Activated CD4-positive, alpha-beta T cell treated with anti-CD3 and anti-CD28 coated beads for 1 hour (primary cell): Measurements from ENCODE around the gene URGCP.
"Not testable (repeated sequence)": the region's sequence is repeated elsewhere in the genome, so short reads cannot be mapped to it uniquely, and the experiment has no call there.

ENCODE experiments used
- DNase-seq: peaks from one replicate; pipeline ENCODE4 v3.0.0-alpha.2; 2020

URGCP gene

DNA sequence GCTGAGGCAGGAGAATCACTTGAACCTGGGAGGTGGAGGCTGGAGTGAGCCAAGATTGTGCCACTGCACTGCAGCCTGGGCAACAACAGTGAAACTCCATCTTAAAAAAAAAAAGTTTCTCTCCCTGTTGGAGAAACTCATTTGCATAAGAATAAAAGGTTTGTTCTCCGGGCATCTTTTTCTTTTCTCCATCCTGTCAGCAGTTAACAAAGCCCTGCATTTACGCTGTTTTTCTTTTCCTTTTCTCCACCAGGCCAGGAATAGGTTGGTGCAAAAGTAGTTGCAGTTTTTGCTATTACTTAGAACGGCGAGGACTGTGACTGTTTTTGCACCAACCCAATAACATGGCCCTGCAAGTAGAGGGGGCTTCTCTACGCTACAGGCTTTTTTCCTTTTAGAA, 9.5 kb upstream of the URGCP start:
- DNase-seq = no peak

DNA sequence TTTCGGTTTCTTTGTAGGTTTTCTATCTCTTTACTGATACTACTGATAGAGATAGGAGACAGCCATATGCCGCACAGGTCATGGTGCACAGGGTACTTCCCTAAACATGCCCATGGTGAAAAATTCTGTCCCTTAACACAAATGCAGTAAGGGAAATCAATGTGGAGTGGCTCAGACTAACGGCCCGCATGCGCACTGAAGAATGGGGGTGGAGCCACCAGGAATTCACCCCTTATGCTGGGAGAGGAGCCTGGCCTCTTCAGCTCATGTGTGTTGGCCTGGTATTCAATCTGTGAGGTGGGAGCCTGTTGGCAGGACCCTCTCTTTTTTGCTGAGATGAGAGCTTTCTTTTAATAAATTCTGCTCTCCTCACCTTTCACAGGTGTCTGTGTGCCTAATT, 8.4 kb upstream of the URGCP start:
- no peak for DNase-seq

DNA sequence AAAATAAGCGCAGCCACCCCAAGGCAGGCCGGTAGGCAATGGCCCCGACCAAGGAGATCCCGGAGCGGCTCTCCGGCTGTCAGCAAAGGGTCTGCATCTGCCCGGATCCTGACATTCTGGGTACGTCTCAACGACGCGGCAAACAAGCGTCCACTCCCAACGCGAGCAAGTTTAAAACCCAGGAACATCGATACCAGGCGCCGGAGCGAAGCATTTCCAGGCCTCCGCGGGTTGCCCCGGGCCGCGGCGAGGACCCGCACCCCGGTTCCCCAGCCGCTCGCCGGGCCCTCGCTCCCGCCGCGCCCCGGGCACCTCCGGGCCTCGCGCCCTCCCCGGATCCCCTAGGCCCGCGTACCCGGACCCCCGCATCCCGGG, 453 bp downstream of the URGCP start:
- DNase-seq = peak; percentile 9

DNA sequence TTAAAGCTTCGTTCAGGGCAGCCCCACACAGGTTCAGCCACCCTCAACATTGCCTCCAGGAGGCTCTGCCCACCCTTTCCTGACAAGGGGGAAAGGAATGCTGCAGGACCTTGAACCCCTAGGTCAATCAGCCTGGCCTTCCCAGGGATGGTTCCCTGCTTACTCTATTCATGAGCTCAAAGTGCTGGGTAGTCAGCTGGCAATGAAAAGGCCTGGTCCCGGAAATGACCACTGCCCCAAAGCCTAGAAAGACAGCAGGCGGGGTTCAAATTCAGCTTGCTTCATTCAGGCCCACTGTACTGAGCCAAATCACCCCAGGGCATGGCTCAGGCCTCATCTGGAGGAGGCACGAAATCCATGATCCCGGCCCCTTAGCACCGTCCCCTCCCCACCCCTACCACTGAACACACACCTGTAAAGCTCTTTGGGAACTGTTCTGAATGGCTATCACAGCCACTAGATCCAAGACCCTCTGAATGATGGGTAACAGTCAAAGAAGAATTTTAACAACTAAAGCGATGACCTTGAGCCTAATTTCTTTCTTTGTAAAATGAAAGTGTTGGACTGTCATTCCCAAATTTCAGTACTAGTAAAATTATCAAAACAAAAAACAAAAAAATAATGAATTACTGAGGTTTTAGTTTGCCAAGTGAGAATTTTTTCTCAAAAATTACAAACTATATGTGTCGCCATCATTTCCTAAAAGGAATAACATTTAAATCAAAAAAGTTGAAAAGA, 1.0 kb downstream of the URGCP start:
- no peak for DNase-seq

DNA sequence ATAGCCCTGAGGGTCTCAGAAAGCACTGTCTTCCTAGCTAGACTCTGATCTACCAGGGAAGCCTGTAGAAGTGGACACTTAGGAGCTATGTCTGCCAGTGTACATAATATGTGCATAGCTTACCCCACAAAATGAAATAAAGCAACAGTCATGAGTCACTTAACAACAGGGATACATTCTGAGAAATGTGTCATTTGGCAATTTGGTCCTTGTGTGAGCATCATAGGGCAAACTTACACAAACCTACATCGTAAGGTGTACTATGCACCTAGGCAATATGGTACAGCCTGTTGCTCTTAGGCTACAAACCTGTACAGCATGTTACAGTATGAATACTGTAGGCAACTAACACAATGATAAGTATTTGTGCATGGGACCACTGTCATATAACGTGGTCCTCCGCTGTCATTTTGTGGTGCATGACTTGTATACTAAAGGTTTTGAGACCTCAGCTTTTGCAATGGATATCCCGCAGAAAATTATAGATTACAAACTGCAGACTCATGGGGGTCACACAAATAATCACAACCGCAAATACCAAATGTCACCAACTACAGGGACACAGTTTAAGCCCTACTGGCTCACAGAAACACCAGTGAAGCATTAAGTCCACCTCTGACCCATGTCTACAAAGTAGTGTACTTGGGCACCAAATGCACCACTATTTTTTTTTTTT, 1.7 kb downstream of the URGCP start:
- no peak for DNase-seq

DNA sequence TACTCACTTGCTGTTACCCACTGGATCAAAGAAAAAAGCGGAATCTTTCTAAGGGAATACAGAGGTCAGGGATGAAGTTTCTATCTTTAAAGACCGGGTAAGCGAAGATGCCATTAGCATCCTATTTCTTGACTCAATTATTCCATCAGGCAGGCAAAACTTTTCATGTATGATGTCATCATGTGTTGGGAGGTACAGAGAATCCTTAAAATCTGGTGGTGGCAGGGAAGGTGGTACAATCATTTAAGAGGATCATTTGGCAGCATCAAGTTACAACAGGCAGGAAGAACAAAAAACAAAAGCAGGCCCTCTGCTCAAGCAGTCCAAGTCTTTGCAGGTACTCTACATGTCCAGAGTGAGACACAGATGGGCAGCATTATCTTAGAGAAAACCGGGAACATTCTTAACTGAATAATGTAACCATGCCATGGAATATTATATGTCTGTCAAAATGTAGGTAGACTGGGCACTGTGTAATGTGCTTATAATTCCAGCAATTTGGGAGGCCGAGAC, 3.8 kb downstream of the URGCP start:
- no peak for DNase-seq

DNA sequence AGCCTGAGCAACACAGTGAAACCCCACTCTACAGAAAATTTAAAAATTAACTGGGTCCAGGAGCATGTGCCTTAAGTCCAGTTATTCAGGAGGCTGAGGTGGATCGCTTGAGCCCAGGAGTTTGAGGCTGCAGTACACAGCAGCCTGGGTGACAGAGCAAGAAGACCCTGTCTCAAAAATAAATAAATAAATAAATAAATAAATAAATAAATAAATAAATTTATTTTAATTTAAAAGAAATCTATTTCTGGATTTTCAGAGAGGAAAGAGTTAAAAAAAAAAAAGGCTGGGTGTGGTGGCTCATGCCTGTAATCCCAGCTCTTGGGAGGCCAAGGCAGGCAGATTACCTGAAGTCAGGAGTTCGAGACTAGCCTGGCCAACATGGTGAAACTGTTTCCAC, 7.8 kb downstream of the URGCP start:
- not testable (repeated sequence) for DNase-seq

DNA sequence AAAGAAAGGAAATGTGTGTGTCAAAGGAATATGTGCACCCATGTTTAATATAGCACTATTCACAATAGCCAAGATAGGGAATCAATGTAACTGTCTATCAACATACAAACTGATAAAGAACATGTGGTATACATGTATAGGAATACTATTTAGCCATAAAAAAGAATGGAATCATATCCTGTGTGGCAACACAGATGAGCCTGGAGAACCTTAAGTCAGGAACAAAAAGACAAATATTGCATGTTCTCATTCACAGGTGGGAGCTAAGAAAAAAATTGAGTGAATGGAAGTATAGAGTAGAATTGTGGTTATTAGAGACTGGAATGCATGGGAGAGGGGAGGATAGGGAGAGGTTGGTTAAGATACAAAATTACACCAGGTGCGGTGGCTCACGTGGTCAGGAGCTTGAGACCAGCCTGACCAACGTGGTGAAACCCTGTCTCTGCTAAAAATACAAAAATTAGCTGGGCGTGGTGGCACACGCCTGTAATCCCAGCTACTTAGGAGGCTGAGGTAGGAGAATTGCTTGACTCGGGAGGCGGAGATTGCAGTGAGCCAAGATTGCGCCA, 10.5 kb downstream of the URGCP start:
- no peak for DNase-seq

DNA sequence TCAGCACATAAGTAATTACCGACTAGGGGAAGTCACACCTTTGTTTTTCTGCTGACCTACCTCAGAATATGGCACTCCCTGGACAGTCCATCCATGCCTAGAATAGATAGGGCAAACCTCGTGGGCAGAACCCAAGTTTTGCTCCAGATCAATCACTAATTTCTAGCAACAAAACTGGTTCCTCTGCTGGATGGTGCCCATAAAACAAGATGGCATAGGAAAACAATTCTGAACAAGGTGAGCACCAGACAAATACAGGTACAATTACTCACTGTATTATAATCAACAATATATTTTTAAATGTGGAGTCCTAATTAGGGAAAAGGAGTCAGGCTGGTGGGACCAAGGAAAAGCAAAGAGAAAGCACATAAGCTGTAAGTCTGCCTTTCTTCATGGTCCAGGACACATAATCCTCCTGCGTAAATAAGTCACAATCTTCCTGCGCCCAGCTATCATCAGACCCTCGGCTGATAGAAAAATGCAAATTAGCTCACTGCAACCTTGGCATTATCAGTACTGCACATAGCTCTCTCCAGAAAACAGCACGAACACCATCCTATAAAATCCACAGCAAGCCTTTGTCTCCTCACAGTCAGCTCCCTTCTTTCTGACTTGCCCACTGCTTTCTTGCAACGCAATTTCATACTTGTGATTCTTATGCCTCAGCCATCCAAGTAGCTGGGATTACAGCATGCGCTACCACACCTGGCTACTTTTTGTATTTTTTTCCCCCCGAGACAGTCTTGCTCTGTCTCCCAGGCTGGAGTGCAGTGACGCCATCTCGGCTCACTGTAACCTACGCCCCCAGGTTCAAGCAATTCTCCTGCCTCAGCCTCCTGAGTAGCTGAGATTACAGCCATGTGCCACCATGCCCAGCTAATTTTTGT, 15.1 kb downstream of the URGCP start:
- no peak for DNase-seq

DNA sequence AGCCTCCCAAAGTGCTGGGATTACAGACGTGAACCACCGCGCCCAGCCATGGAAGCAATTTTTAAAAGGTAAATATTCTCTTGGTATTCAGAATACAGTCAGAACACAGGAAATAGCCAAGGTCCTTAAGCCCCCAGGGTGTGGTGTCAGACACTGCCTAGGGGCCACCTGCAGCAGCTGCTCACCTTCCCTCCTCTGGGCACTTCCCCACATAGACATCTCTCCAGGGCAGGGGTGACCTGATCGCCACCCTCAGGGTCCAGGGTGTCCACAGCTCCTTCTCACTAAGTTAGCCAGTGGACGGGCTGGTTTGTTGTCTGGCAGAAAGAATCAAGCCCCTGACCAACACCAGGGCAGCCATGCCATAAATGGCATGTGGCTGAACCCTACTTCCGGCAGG, 15.9 kb downstream of the URGCP start:
- no peak for DNase-seq

DNA sequence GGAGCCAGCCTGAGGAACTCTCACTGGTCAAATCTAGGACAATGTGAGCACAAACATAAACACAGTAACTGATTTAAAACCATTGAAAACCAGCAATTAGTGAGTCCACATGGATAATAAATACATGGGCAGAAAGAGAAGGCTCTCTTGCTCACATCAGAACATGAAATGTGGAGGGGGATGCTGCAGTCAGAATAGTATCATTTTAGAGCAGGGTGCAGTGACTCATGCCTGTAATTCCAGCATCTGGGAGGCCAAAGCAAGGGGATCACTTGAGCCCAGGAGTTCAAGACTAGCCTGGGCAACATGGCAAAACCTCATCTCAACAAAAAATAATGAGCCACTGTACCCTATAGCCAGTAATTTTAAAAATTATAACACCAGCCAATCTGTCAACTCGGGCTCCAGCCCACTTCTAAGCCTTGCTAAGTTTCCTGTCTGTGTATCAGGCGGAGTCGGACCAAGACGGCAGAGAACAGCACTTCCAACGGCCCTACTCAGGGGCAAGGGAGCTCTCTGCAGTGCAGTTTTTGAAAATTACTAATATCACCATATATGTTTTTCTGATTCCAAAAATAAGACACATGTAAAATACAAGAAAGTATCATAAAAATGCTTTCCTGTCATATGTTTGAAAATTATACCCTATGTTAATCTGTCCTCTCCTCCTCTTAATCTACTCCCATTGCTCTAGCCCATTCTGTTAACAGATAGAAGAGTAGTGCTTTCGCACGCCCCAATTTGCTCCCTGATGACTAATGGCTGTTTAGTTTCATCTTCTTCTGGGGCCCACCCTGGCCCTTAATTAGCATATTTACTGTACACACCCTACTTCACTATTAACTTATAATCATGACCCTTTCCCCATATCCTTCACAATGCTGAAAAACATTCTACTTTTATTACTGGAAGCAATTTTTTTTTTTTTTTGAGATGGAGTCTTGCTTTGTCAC, 17.1 kb downstream of the URGCP start:
- no peak for DNase-seq

DNA sequence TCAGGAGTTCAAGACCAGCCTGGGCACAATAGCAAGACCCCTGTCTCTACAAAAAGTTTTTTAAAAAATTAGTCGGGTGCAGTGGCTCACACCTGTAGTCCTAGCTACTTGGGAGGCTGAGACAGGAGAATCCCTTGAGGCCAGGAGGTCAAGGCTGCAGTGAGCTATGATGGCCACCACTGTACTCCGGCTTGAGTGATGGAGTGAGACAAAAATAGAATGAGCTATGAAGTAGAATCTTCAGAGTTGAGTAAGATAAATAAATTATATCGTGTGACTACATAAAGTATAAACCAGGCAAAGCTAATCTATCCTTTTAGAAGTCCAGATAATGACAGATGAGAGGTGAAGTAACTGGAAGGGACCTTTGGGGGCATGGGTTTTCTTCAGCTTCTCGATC, 21.8 kb downstream of the URGCP start:
- no peak for DNase-seq

DNA sequence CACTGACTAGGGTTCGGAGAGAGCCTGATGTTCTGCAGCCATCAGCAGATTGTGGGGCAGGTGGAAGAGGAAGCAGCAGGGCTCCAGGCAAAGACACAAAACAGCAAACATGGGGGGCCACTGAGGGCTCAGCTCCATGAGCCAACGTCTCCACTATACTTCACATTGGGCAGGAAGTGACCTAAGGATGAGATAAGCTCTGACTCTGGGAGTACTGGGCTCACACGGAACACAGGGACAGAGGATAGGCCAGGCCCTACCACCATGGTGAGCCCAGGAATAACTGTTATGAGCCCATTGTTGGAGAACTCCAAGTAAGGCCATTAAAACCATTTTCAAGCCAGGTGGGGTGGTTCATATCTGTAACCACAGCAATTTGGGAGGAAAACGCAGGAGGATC, 22.2 kb downstream of the URGCP start:
- DNase-seq = no peak

DNA sequence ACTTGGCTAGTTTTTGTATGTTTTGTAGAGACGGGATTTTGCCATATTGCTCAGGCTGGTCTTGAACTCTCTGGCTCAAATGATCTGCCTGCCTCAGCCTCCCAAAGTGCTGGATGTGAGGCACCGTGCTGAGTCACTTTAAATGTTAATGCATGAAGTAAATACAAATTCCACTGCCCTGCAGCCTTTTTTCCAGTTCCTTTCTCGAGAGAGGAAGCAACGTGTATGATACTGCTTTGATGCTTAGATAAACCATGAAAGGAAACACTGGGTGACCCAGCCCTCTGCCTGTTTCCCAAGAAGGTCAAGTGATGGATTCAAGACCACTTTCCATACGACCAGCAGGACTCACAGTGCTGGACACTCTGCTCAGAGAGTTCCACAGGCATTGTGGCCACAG, 25.8 kb downstream of the URGCP start:
- no peak for DNase-seq

DNA sequence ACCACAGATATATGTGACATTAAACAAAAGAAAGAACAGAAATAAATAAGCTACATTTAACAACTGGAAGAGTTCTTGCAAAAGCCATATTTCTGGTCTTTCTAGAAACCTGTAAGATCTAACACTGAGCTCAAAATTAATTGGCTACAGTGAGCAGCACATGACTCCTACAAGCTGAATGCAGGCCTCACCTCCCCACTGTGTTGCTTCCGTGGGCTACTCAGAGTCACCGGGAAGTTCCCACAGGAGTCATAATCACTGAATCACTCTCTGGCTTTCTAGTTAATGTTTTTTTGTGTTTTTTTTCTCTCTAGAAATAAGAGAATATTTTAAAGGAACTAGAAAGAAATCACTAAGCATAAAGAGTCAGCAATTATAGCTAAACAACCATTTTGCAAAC, 26.9 kb downstream of the URGCP start:
- no peak for DNase-seq

DNA sequence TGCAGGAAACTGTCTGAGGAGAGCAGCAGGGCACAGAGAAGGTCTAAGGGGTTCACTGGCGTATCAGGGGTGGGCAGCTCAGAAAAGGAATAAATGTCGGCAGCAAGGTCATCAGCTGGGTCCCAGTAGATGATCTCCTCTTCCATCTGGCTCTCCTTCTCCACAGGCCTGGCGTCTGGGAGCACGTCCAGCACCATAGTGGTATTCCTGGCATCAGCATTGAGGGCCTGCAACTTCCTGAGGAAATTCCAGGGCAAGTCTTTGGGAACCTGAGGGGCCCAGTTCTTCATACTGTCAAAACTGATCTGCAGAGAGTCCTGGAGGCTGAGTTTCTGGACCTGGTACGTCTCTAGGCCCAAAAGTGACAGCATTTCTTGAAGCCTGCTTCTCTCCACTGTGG, 27.5 kb downstream of the URGCP start:
- DNase-seq = no peak

DNA sequence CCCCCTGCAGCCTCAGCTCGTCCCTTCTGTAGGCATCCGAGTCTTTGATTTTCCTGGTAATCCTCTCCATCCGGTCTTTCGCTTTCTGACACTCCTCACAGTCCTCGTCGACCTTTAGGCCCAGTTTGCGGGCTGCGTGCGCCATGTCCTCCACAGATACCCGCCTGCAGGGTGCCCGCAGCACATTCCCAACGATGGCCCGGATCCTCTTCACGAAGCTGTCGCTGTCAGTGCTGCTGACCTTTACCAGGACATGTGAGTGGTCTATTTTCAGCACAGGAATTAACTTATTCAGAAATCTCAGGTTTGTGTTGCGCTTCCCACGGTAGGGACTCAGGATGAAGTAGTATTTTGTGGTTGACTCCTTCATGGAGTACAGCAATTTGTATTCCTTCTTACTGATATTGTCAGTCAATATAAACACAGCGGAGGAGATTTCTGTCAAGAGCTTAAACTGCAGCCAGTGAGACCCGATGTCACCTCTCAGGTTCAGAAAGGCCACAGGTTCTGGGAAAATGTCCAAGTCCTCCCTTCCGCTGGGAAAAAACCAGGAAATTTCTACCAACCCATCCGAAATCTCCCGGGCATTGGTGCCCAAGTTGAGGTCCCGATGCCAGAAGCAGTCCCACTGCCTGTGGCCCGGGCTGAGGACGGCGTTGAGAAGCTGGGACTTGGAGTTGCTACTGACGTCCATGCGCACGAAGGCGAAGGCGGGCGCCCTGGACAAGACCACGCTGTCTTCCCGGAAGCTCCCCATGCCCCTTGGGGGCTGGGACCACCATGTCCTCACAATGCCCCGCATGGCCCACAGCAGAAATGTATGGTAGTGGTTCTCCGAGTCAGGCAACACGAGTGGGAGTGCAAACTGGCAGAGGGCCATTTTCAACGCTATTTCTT, 28.2 kb downstream of the URGCP start:
- no peak for DNase-seq

DNA sequence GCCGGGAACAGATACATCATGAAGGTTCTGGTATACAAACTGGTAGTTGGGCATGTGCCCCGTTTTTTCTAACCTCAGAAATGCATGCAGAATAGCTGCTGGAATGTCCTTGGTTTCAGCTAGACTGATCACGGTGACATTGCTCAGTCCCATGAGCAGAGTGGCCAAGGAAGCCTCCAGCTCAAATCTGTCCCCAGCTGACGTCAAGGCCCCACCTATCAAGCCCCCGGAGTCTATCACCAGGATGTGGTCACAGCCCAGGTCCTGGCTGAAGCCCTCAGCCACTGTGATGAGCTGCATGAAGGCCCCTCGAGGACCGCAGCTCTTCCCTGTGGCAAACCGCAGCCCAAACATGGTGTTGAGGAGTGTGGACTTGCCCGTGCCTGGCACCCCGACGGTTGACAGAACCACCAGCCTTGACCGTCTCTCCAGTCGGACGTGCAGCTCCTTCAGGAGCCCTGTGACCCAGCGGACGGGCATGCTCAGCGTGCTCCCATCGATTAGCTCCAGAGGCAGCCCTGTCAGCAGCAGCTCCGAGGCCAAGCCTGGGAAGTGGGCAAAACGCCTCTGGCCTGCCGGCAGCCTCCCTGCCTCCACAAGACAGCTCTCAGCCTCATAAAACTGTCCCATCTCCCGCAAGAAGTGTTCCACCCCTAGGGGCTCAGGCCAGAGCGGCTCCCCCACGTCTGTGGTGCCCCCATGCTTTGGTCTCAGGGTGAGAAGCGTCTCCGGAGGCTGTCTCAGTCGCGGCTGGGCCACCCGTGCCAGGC, 29.2 kb downstream of the URGCP start:
- no peak for DNase-seq

DNA sequence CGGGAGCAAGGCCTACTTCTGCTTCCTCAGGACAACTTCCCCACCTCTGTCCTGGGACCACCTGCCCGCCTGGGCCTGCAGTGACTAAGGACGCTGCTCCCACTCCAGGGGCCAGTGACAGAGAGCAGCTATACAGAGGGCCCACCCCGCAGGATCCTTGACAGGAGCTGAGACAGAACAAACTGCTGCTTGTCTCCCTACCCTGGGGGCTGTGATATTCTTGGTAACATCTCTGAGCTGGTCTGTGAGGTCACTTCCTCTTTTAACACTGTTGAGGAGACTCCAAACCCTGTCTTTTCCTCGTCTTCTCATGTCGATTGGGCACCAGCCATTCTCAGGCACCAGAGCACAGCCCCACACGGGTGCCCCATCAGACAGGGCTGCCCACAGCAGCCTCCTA, 30.2 kb downstream of the URGCP start:
- no peak for DNase-seq

DNA sequence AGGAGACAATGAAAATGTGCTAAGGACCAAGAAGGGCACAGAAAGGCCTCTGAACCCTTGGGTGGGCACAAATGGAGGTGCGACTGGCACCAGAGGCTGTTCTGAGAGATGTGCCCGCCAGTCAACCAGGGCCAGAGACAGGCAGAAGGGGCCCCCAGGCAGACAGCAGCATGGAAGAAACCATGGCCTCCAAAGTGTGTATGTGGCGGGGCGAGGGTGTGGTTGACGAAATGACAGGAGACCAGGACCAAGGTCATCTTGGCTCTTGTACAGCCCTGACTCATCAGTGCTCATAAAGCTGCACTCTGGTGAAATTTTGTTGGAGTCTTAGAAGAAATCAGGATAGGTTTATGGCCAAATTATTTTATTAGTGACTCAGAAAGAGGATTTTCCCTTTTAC, 33.1 kb downstream of the URGCP start:
- no peak for DNase-seq
